ENCODE measurements around the gene KRTAP6-2.

Gene KRTAP6-2

GRCh38 chr21:30598802-30599201 is at the start of gene KRTAP6-2:
Gene KRTAP6-2 (minus strand): TSS chr21:30598902. CDS start chr21:30598874, 28 bp downstream.
- no peak within 1 kb of the TSS for H3K4me3 ChIP-seq (ENCODE audit: low read depth in 1 of 2, low read length in 2 of 2)
- peaks cover 0 to 15% of the 10 kb centered on the region in 2 donors for H3K9me3 ChIP-seq (ENCODE audit: control insufficient read depth in 1 of 2, low read length in 2 of 2)
- no peaks in the 10 kb centered on the region for H3K4me1 ChIP-seq (ENCODE audit: control insufficient read depth in 1 of 2, insufficient read depth in 2 of 2, low read length in 2 of 2)
- H3K9ac ChIP-seq (ENCODE audit: low read depth in 1 of 2, low read length in 2 of 2), result no peak within 1 kb of the TSS
- no peak within 1 kb of the TSS for H3K27ac ChIP-seq (ENCODE audit: low read depth, low read length)
- H3K27me3 ChIP-seq (ENCODE audit: control insufficient read depth in 1 of 2, insufficient read depth in 2 of 2, low read length in 2 of 2), result no peaks in the 10 kb centered on the region
- no peaks in the 10 kb centered on the region for H3K36me3 ChIP-seq (ENCODE audit: control insufficient read depth in 1 of 2, insufficient read depth in 2 of 2, low read length in 2 of 2)

GRCh38 chr21:30646904-30647414 is 48.3 kb upstream of the KRTAP6-2 start:
- no peaks in the 10 kb centered on the region for H3K27me3 ChIP-seq (ENCODE audit: control insufficient read depth in 1 of 2, insufficient read depth in 2 of 2, low read length in 2 of 2)
- H3K4me1 ChIP-seq (ENCODE audit: control insufficient read depth in 1 of 2, insufficient read depth in 2 of 2, low read length in 2 of 2), result no peaks in the 10 kb centered on the region
- H3K9me3 ChIP-seq (ENCODE audit: control insufficient read depth in 1 of 2, low read length in 2 of 2), result no peaks in the 10 kb centered on the region
- H3K36me3 ChIP-seq (ENCODE audit: control insufficient read depth in 1 of 2, insufficient read depth in 2 of 2, low read length in 2 of 2), result no peaks in the 10 kb centered on the region
- H3K4me3 ChIP-seq (ENCODE audit: low read depth in 1 of 2, low read length in 2 of 2), result no peak overlapping the region
- no peak overlapping the region for H3K9ac ChIP-seq (ENCODE audit: low read depth in 1 of 2, low read length in 2 of 2)
- H3K27ac ChIP-seq (ENCODE audit: low read depth, low read length), result no peak overlapping the region

GRCh38 chr21:30642564-30642963 is 43.9 kb upstream of the KRTAP6-2 start, which contains the start of gene KRTAP20-3:
Gene KRTAP20-3 (plus strand): TSS chr21:30642864.
- Histone ChIP-seq H3K27ac (ENCODE audit: low read depth, low read length) (no peak within 1 kb of the TSS), H3K4me3 (ENCODE audit: low read depth in 1 of 2, low read length in 2 of 2) (no peak within 1 kb of the TSS), H3K27me3 (ENCODE audit: control insufficient read depth in 1 of 2, insufficient read depth in 2 of 2, low read length in 2 of 2) (no peaks in the 10 kb centered on the region), H3K9ac (ENCODE audit: low read depth in 1 of 2, low read length in 2 of 2) (no peak within 1 kb of the TSS), H3K36me3 (ENCODE audit: control insufficient read depth in 1 of 2, insufficient read depth in 2 of 2, low read length in 2 of 2) (no peaks in the 10 kb centered on the region), H3K4me1 (ENCODE audit: control insufficient read depth in 1 of 2, insufficient read depth in 2 of 2, low read length in 2 of 2) (no peaks in the 10 kb centered on the region), H3K9me3 (ENCODE audit: control insufficient read depth in 1 of 2, low read length in 2 of 2) (peaks cover 0 to 7% of the 10 kb centered on the region in 2 donors)

GRCh38 chr21:30638686-30639085 is 40.0 kb upstream of the KRTAP6-2 start:
- no peaks in the 10 kb centered on the region for H3K36me3 ChIP-seq (ENCODE audit: control insufficient read depth in 1 of 2, insufficient read depth in 2 of 2, low read length in 2 of 2)
- no peak overlapping the region for H3K9ac ChIP-seq (ENCODE audit: low read depth in 1 of 2, low read length in 2 of 2)
- H3K9me3 ChIP-seq (ENCODE audit: control insufficient read depth in 1 of 2, low read length in 2 of 2), result peaks cover 0 to 7% of the 10 kb centered on the region in 2 donors
- no peaks in the 10 kb centered on the region for H3K27me3 ChIP-seq (ENCODE audit: control insufficient read depth in 1 of 2, insufficient read depth in 2 of 2, low read length in 2 of 2)
- no peak overlapping the region for H3K4me3 ChIP-seq (ENCODE audit: low read depth in 1 of 2, low read length in 2 of 2)
- H3K27ac ChIP-seq (ENCODE audit: low read depth, low read length), result no peak overlapping the region
- H3K4me1 ChIP-seq (ENCODE audit: control insufficient read depth in 1 of 2, insufficient read depth in 2 of 2, low read length in 2 of 2), result no peaks in the 10 kb centered on the region

GRCh38 chr21:30634906-30635305 is 36.2 kb upstream of the KRTAP6-2 start, which contains the start of gene KRTAP20-2:
Gene KRTAP20-2 (plus strand): TSS chr21:30635206. CDS start chr21:30635264, 58 bp downstream.
- H3K9me3 ChIP-seq (ENCODE audit: control insufficient read depth in 1 of 2, low read length in 2 of 2), result peaks cover 4 to 7% of the 10 kb centered on the region in 2 donors
- no peak within 1 kb of the TSS for H3K27ac ChIP-seq (ENCODE audit: low read depth, low read length)
- H3K36me3 ChIP-seq (ENCODE audit: control insufficient read depth in 1 of 2, insufficient read depth in 2 of 2, low read length in 2 of 2), result no peaks in the 10 kb centered on the region
- H3K9ac ChIP-seq (ENCODE audit: low read depth in 1 of 2, low read length in 2 of 2), result no peak within 1 kb of the TSS
- no peaks in the 10 kb centered on the region for H3K4me1 ChIP-seq (ENCODE audit: control insufficient read depth in 1 of 2, insufficient read depth in 2 of 2, low read length in 2 of 2)
- no peaks in the 10 kb centered on the region for H3K27me3 ChIP-seq (ENCODE audit: control insufficient read depth in 1 of 2, insufficient read depth in 2 of 2, low read length in 2 of 2)
- no peak within 1 kb of the TSS for H3K4me3 ChIP-seq (ENCODE audit: low read depth in 1 of 2, low read length in 2 of 2)

- no peaks in the 10 kb centered on the region for H3K27me3 ChIP-seq (ENCODE audit: control insufficient read depth in 1 of 2, insufficient read depth in 2 of 2, low read length in 2 of 2)
- no peak overlapping the region for H3K9ac ChIP-seq (ENCODE audit: low read depth in 1 of 2, low read length in 2 of 2)
- H3K9me3 ChIP-seq (ENCODE audit: control insufficient read depth in 1 of 2, low read length in 2 of 2), result peaks cover 11 to 14% of the 10 kb centered on the region in 2 donors
- H3K4me3 ChIP-seq (ENCODE audit: low read depth in 1 of 2, low read length in 2 of 2), result no peak overlapping the region
- H3K4me1 ChIP-seq (ENCODE audit: control insufficient read depth in 1 of 2, insufficient read depth in 2 of 2, low read length in 2 of 2), result no peaks in the 10 kb centered on the region
- no peak overlapping the region for H3K27ac ChIP-seq (ENCODE audit: low read depth, low read length)
- no peaks in the 10 kb centered on the region for H3K36me3 ChIP-seq (ENCODE audit: control insufficient read depth in 1 of 2, insufficient read depth in 2 of 2, low read length in 2 of 2)
Observed at GRCh38 chr21:30629200-30629599, 30.5 kb upstream of the KRTAP6-2 start.

- H3K9me3 ChIP-seq (ENCODE audit: control insufficient read depth in 1 of 2, low read length in 2 of 2), result peaks cover 14 to 15% of the 10 kb centered on the region in 2 donors
- H3K4me1 ChIP-seq (ENCODE audit: control insufficient read depth in 1 of 2, insufficient read depth in 2 of 2, low read length in 2 of 2), result no peaks in the 10 kb centered on the region
- no peaks in the 10 kb centered on the region for H3K36me3 ChIP-seq (ENCODE audit: control insufficient read depth in 1 of 2, insufficient read depth in 2 of 2, low read length in 2 of 2)
- no peak overlapping the region for H3K9ac ChIP-seq (ENCODE audit: low read depth in 1 of 2, low read length in 2 of 2)
- no peak overlapping the region for H3K27ac ChIP-seq (ENCODE audit: low read depth, low read length)
- H3K27me3 ChIP-seq (ENCODE audit: control insufficient read depth in 1 of 2, insufficient read depth in 2 of 2, low read length in 2 of 2), result no peaks in the 10 kb centered on the region
- H3K4me3 ChIP-seq (ENCODE audit: low read depth in 1 of 2, low read length in 2 of 2), result no peak overlapping the region
Observed at GRCh38 chr21:30628109-30628508, 29.4 kb upstream of the KRTAP6-2 start.

GRCh38 chr21:30625449-30626165 is 26.9 kb upstream of the KRTAP6-2 start:
- no peaks in the 10 kb centered on the region for H3K27me3 ChIP-seq (ENCODE audit: control insufficient read depth in 1 of 2, insufficient read depth in 2 of 2, low read length in 2 of 2)
- no peak overlapping the region for H3K4me3 ChIP-seq (ENCODE audit: low read depth in 1 of 2, low read length in 2 of 2)
- no peak overlapping the region for H3K9ac ChIP-seq (ENCODE audit: low read depth in 1 of 2, low read length in 2 of 2)
- peaks cover 14% of the 10 kb centered on the region in 2 donors for H3K9me3 ChIP-seq (ENCODE audit: control insufficient read depth in 1 of 2, low read length in 2 of 2)
- no peaks in the 10 kb centered on the region for H3K36me3 ChIP-seq (ENCODE audit: control insufficient read depth in 1 of 2, insufficient read depth in 2 of 2, low read length in 2 of 2)
- no peaks in the 10 kb centered on the region for H3K4me1 ChIP-seq (ENCODE audit: control insufficient read depth in 1 of 2, insufficient read depth in 2 of 2, low read length in 2 of 2)
- no peak overlapping the region for H3K27ac ChIP-seq (ENCODE audit: low read depth, low read length)

GRCh38 chr21:30623362-30623761 is 24.7 kb upstream of the KRTAP6-2 start:
- Histone ChIP-seq H3K27me3 (ENCODE audit: control insufficient read depth in 1 of 2, insufficient read depth in 2 of 2, low read length in 2 of 2) (no peaks in the 10 kb centered on the region), H3K4me3 (ENCODE audit: low read depth in 1 of 2, low read length in 2 of 2) (no peak overlapping the region), H3K27ac (ENCODE audit: low read depth, low read length) (no peak overlapping the region), H3K9me3 (ENCODE audit: control insufficient read depth in 1 of 2, low read length in 2 of 2) (peaks cover 6 to 14% of the 10 kb centered on the region in 2 donors), H3K36me3 (ENCODE audit: control insufficient read depth in 1 of 2, insufficient read depth in 2 of 2, low read length in 2 of 2) (no peaks in the 10 kb centered on the region), H3K4me1 (ENCODE audit: control insufficient read depth in 1 of 2, insufficient read depth in 2 of 2, low read length in 2 of 2) (no peaks in the 10 kb centered on the region), H3K9ac (ENCODE audit: low read depth in 1 of 2, low read length in 2 of 2) (no peak overlapping the region)

GRCh38 chr21:30620522-30620921 is 21.8 kb upstream of the KRTAP6-2 start, which contains the start of gene KRTAP20-4:
Gene KRTAP20-4 (plus strand): TSS chr21:30620627.
- no peak within 1 kb of the TSS for H3K9ac ChIP-seq (ENCODE audit: low read depth in 1 of 2, low read length in 2 of 2)
- H3K4me1 ChIP-seq (ENCODE audit: control insufficient read depth in 1 of 2, insufficient read depth in 2 of 2, low read length in 2 of 2), result no peaks in the 10 kb centered on the region
- peaks cover 11 to 12% of the 10 kb centered on the region in 2 donors for H3K9me3 ChIP-seq (ENCODE audit: control insufficient read depth in 1 of 2, low read length in 2 of 2)
- no peaks in the 10 kb centered on the region for H3K36me3 ChIP-seq (ENCODE audit: control insufficient read depth in 1 of 2, insufficient read depth in 2 of 2, low read length in 2 of 2)
- no peak within 1 kb of the TSS for H3K27ac ChIP-seq (ENCODE audit: low read depth, low read length)
- no peaks in the 10 kb centered on the region for H3K27me3 ChIP-seq (ENCODE audit: control insufficient read depth in 1 of 2, insufficient read depth in 2 of 2, low read length in 2 of 2)
- H3K4me3 ChIP-seq (ENCODE audit: low read depth in 1 of 2, low read length in 2 of 2), result no peak within 1 kb of the TSS

All from duodenal mucosa (tissue), 2 donors.